ENCODE measurements around the gene MAPKAP1.

The MAPKAP1 gene

DNA sequence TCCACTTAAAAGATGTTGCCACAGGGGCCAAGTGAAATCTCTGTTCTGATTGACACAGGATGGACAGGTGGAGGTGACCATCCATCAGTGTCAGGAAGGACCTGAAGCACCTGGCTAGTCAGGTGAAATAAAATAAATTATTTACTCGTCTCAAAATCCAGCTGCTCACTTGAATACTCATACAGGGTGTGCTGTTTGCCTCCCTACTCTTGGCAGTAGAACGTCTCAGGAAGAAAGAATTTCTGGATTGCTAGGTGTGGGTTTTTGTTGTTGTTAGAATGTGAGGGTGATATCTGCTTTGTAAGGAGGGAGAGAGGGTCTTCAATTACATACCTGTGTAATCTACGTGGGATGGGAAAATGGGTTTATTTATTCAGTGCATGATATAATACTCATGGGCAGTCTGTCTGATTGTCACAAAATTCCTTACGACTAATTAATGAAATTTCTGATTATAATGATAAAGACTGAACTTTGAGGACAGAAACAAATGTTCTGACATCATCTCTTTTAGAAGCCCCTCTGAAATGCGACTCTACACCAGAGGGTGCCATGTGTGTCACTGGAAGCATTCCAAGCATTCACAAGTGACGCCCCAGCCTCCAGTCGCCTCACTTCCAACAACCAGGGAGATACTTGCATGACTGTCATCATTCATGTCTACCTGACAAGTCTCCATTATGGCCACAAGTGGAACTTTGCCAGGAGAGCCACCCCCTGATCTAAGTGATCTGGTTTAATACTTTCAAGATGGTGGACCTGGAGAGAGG is 227.0 kb downstream of the MAPKAP1 start:
- no peak for DNase-seq (ENCODE audit: low spot score)
- TF ChIP-seq, protein P1, sequence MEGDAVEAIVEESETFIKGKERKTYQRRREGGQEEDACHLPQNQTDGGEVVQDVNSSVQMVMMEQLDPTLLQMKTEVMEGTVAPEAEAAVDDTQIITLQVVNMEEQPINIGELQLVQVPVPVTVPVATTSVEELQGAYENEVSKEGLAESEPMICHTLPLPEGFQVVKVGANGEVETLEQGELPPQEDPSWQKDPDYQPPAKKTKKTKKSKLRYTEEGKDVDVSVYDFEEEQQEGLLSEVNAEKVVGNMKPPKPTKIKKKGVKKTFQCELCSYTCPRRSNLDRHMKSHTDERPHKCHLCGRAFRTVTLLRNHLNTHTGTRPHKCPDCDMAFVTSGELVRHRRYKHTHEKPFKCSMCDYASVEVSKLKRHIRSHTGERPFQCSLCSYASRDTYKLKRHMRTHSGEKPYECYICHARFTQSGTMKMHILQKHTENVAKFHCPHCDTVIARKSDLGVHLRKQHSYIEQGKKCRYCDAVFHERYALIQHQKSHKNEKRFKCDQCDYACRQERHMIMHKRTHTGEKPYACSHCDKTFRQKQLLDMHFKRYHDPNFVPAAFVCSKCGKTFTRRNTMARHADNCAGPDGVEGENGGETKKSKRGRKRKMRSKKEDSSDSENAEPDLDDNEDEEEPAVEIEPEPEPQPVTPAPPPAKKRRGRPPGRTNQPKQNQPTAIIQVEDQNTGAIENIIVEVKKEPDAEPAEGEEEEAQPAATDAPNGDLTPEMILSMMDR (IDR thresholded peaks at IDR 0.05; ENCODE audit: extremely low read depth, missing control alignments) = no peak

DNA sequence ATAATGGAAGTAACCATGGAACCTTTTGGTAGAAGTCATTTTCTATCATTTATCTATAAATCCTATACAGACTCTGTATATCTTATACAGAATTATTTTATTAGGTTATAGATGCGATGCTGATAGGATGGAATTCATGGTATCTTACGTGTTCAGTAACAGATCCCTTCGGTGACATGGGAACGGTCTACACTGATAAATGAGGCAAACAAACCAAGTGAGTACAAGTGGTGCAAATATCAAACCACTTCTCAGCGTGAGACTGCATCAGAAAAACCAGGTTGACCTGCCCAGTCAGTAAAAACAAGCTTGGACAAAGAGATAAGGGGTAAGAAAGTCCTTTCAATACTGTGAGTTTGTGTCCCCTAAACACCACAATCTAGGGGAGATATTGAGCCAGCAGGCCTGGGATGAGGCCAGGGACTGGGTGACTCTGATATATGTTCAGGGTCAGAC is 229.9 kb downstream of the MAPKAP1 start:
- DNase-seq (ENCODE audit: low spot score) = no peak
- TF ChIP-seq, protein P1 (IDR thresholded peaks at IDR 0.05; ENCODE audit: extremely low read depth, missing control alignments) = no peak

DNA sequence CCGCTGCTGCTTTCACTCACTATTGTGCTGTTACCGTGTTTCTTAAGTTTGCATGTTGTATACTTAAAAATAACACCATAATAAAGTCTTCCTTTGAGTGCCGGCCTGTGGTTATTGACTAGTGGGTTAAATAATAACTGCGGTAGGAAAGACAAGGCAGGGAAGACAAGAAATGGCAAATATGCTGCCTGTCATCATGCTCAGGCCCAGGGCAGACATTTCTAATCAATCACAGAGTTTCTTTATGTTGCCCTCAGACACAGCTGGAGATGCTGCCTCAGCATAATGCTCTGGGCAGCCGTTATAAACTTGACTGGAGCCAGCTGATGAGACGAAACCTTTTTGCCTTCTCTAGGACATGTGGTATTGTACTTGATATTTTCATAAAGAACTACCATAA is 230.4 kb downstream of the MAPKAP1 start:
- DNase-seq (ENCODE audit: low spot score) = no peak

DNA sequence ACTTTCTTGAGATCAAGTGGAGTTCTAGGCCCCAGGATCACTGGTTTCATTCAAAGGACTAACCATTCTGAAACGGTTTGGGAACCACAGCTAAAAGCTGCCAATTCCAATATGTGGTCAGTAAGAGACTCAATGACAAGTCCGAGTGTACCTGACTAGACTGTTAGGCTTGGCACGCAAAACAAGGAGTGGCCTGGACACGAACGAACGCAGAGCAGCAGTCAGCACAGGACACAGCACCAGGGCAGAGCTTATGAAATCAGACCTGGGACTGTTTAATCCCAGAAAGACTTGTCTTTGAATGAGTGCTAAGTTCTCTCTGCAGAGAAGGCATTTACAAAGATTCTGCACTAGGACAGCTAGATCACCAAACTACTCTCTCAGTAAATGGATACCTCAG is 231.6 kb downstream of the MAPKAP1 start:
- no peak for DNase-seq (ENCODE audit: low spot score)
- TF ChIP-seq, protein P1 (IDR thresholded peaks at IDR 0.05; ENCODE audit: extremely low read depth, missing control alignments) = no peak

More for the DNA sequence above, 230.4 kb downstream of the MAPKAP1 start:
- TF ChIP-seq, protein P1 (IDR thresholded peaks at IDR 0.05; ENCODE audit: extremely low read depth, missing control alignments) = no peak

DNA sequence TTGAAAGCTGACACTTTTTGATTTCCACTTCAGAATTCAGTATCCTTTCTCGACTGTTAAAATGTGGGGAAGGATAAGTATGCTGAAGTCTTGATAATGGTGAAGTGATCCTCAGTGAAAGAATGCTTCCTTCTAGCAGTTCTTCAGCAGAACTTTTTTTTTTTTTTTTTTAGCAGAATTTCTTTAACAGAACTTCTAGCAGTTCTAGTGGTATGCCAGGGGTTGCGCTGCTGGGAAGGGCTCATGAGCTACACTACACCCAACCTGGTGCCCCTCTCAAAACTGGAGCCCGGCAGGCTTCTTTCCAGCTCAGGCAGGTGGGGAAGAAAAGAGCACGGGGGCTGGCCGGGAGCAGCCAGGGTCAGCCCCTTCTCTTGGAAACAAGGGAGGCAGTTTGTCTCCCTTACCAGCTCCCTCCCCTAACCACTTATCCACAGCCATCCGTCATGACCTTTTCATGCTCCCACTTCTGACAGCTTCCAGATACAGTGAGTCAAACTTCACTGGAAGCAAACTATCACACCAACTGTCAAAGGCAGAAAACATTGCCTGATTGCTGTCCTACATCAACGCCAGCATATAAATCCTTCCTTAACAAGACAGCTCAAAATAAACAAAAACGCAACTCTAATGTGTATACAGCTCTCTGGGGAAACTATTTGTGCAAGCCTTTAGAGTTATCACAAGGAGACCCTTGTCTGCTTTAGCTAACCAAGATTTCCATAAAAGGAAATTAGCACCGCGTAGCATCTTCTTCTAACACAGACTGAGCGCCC is 233.9 kb downstream of the MAPKAP1 start:
- DNase-seq (ENCODE audit: low spot score) = no peak
- TF ChIP-seq, protein P1 (IDR thresholded peaks at IDR 0.05; ENCODE audit: extremely low read depth, missing control alignments) = no peak

DNA sequence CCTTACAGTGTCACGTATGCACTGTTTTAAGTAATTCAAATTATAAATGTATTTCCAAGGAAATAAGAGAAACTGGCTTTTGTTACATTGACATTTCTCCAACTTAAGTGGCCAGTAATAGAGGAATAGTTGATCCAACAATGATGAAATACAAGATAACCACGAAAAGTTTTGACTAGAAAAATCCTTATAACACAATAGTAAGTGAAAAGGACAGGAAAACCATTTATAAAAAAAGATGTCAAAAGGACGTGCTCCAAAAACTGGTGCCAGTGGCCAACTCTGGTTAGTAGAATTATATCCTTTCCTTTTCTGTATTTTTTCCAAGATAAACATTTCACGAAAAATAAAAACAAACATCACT is 234.5 kb downstream of the MAPKAP1 start:
- TF ChIP-seq, protein P1 (IDR thresholded peaks at IDR 0.05; ENCODE audit: extremely low read depth, missing control alignments) = no peak
- no peak for DNase-seq (ENCODE audit: low spot score)
